Neural progenitor cell (in vitro differentiated cells): Measurements from ENCODE around the gene HOXD11. TPM values are rescaled to one million over a fixed set of nuclear protein-coding genes. Genes with fewer than 3 reads are reported as not detected.

Experiments
- DNase-seq: peaks from one replicate; pipeline ENCODE4 v3.0.0-alpha.2; 2016; ENCODE audit warnings: low spot score
- H2AFZ ChIP-seq: fragments of 200-600 bp; sonication (generic); replicated peaks from 2 replicates; pipeline ENCODE4 v1.6.1; 2016; ENCODE audit warnings: antibody characterized with exemption
- H3F3A ChIP-seq: fragments of 200-600 bp; sonication (generic); 2 replicates; pipeline ENCODE4 v1.6.1; 2016; ENCODE audit warnings: antibody characterized with exemption, low read depth
- H3K27ac ChIP-seq: fragments of 200-600 bp; sonication (generic); 2 replicates; pipeline ENCODE4 v1.5.1; 2016; ENCODE audit warnings: mild to moderate bottlenecking
- H3K27me3 ChIP-seq: fragments of 200-600 bp; sonication (generic); 2 replicates; pipeline ENCODE4 v1.6.1; 2016; ENCODE audit warnings: mild to moderate bottlenecking, moderate library complexity
- H3K36me3 ChIP-seq: fragments of 200-600 bp; sonication (generic); 2 replicates; pipeline ENCODE4 v1.5.1; 2016
- H3K4me1 ChIP-seq: fragments of 200-600 bp; sonication (generic); 2 replicates; pipeline ENCODE4 v1.6.1; 2016; ENCODE audit warnings: mixed run types
- H3K4me2 ChIP-seq: fragments of 200-600 bp; sonication (generic); 2 replicates; pipeline ENCODE4 v1.6.1; 2016
- H3K4me3 ChIP-seq: fragments of 200-600 bp; sonication (generic); 2 replicates; pipeline ENCODE4 v1.5.1; 2016
- H3K79me2 ChIP-seq: fragments of 200-600 bp; sonication (generic); 2 replicates; pipeline ENCODE4 v1.6.1; 2016; ENCODE audit warnings: low read depth
- H3K9ac ChIP-seq: fragments of 200-600 bp; sonication (generic); 2 replicates; pipeline ENCODE4 v1.6.1; 2016
- H3K9me3 ChIP-seq: fragments of 200-600 bp; sonication (generic); 2 replicates; pipeline ENCODE4 v1.5.1; 2016; ENCODE audit warnings: low read depth
- H4K20me1 ChIP-seq: fragments of 200-600 bp; sonication (generic); 2 replicates; pipeline ENCODE4 v1.6.1; 2016; ENCODE audit warnings: low read depth
- H3K27ac Mint-ChIP-seq: 3 replicates; pipeline ENCODE4 v1.8.0; 2021; ENCODE audit warnings: mixed read lengths
- H3K27me3 Mint-ChIP-seq: 2 replicates; pipeline ENCODE4 v1.8.0; 2022; ENCODE audit warnings: low read depth, mild to moderate bottlenecking, inconsistent platforms, moderate library complexity, mixed read lengths; ENCODE audit not compliant: insufficient read depth
- H3K36me3 Mint-ChIP-seq: 3 replicates; pipeline ENCODE4 v1.8.0; 2021; ENCODE audit warnings: mixed read lengths
- H3K4me1 Mint-ChIP-seq: 3 replicates; pipeline ENCODE4 v1.8.0; 2021; ENCODE audit warnings: mixed read lengths
- H3K4me3 Mint-ChIP-seq: 3 replicates; pipeline ENCODE4 v1.8.0; 2021; ENCODE audit warnings: mild to moderate bottlenecking, moderate library complexity, mixed read lengths
- H3K9me3 Mint-ChIP-seq: 3 replicates; pipeline ENCODE4 v1.8.0; 2020; ENCODE audit warnings: mixed read lengths
- EZH2 ChIP-seq: fragments of 200-600 bp; sonication (generic); IDR thresholded peaks from 2 replicates; pipeline ENCODE4 v1.6.1; 2017; ENCODE audit warnings: antibody characterized with exemption, mild to moderate bottlenecking, moderate library complexity
- EZH2phosphoT487 ChIP-seq: fragments of 200-600 bp; sonication (generic); IDR thresholded peaks from 2 replicates; pipeline ENCODE4 v1.6.1; 2017; ENCODE audit warnings: antibody characterized with exemption
- total RNA-seq: library from RNA; depleted of rRNA; stranded (reverse); fragments of >200 nt; gene quantifications from 2 replicates; pipeline ENCODE4 v1.2.3, GENCODE V29; 2015; ENCODE audit warnings: low replicate concordance
- TF ChIP-seq, protein P1 (sequence below): fragments of 200-600 bp; sonication (generic); IDR thresholded peaks from 2 replicates; pipeline ENCODE4 v1.5.1; 2017; ENCODE audit warnings: antibody characterized with exemption, mild to moderate bottlenecking

Gene HOXD11
- total RNA-seq, 1 donor from 2014 or later = not detected

DNA sequence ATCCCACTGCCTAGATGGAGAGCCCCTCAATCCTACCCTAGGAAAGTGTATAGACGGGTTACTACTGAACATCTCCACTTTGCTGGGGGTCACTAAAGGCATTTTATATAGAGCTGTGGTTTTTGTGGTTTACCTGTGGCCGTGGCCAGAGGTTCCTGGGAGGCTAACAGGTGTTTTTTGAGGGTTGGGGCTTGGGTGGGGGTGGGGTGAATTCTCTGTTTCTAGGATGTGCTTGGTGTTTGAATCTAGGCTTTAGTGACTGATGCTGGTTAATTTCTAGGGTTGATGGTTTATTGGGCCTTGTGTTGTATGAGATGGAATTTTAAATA lies 30.1 kb downstream of the HOXD11 start:
- H3K4me2 ChIP-seq = no peak overlapping the region
- Mint-ChIP-seq H3K27ac (no peak overlapping the region), H3K4me1 (peaks cover 4% of the 10 kb centered on the region), H3K9me3 (peaks cover 14% of the 10 kb centered on the region), H3K36me3 (no peaks in the 10 kb centered on the region), H3K27me3 (peaks cover 88% of the 10 kb centered on the region), H3K4me3 (peak overlapping the region; percentile 30)
- no peak for DNase-seq
- no peaks in the 10 kb centered on the region for H3K79me2 ChIP-seq
- TF ChIP-seq, protein P1, sequence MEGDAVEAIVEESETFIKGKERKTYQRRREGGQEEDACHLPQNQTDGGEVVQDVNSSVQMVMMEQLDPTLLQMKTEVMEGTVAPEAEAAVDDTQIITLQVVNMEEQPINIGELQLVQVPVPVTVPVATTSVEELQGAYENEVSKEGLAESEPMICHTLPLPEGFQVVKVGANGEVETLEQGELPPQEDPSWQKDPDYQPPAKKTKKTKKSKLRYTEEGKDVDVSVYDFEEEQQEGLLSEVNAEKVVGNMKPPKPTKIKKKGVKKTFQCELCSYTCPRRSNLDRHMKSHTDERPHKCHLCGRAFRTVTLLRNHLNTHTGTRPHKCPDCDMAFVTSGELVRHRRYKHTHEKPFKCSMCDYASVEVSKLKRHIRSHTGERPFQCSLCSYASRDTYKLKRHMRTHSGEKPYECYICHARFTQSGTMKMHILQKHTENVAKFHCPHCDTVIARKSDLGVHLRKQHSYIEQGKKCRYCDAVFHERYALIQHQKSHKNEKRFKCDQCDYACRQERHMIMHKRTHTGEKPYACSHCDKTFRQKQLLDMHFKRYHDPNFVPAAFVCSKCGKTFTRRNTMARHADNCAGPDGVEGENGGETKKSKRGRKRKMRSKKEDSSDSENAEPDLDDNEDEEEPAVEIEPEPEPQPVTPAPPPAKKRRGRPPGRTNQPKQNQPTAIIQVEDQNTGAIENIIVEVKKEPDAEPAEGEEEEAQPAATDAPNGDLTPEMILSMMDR = no peak
- TF ChIP-seq EZH2phosphoT487 (no peak), EZH2 (no peak)
- H3K4me1 ChIP-seq = no peaks in the 10 kb centered on the region
- no peak overlapping the region for H3K27ac ChIP-seq
- H4K20me1 ChIP-seq = peaks cover 62% of the 10 kb centered on the region
- no peaks in the 10 kb centered on the region for H3F3A ChIP-seq
- no peak overlapping the region for H2AFZ ChIP-seq
- no peaks in the 10 kb centered on the region for H3K9me3 ChIP-seq
- H3K36me3 ChIP-seq = no peaks in the 10 kb centered on the region
- no peak overlapping the region for H3K4me3 ChIP-seq
- H3K27me3 ChIP-seq = peaks cover 100% of the 10 kb centered on the region
- H3K9ac ChIP-seq = no peak overlapping the region

DNA sequence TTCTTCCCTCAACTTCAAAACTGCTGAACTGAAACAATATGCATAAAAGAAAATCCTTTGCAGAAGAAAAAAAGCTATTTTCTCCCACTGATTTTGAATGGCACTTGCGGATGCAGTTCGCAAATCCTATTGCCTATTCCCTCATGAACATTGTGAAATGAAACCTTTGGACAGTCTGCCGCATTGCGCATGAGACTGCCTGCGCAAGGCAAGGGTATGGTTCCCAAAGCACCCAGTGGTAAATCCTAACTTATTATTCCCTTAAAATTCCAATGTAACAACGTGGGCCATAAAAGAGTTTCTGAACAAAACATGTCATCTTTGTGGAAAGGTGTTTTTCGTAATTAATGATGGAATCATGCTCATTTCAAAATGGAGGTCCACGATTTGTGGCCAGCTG lies 30.8 kb downstream of the HOXD11 start:
- TF ChIP-seq EZH2 (no peak), EZH2phosphoT487 (no peak)
- TF ChIP-seq, protein P1 = no peak
- Histone ChIP-seq H3K4me2 (no peak overlapping the region), H3K9me3 (no peaks in the 10 kb centered on the region), H3K4me1 (no peaks in the 10 kb centered on the region), H3K27me3 (peaks cover 100% of the 10 kb centered on the region), H3K9ac (no peak overlapping the region), H3K79me2 (no peaks in the 10 kb centered on the region), H3K36me3 (no peaks in the 10 kb centered on the region), H4K20me1 (peaks cover 55% of the 10 kb centered on the region), H3K27ac (no peak overlapping the region), H3F3A (no peaks in the 10 kb centered on the region), H3K4me3 (no peak overlapping the region), H2AFZ (no peak overlapping the region)
- no peak for DNase-seq
- Mint-ChIP-seq H3K27me3 (peaks cover 83% of the 10 kb centered on the region), H3K4me3 (no peak overlapping the region), H3K9me3 (peaks cover 12% of the 10 kb centered on the region), H3K36me3 (no peaks in the 10 kb centered on the region), H3K4me1 (peaks cover 4% of the 10 kb centered on the region), H3K27ac (no peak overlapping the region)

DNA sequence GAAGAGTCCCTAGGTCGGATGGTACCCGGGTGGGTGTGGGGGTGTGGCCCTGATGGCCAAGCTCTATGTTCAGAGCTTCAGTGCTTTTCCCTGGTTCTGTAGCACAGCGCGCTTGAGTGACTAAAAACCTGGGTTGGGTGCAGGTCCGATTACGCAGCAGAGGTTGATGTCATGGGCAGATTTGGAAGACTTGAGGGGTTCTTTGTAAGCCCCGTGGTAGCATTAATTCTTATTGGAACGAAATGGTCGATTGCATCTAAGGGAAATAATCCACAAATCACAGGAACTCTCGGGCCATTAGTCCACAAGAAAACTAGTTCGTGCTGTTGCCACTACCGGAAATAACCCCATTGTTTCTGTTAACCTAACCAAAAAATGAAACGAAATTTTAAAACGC lies 31.4 kb downstream of the HOXD11 start:
- Histone ChIP-seq H4K20me1 (peaks cover 49% of the 10 kb centered on the region), H3K4me2 (no peak overlapping the region), H3K27ac (no peak overlapping the region), H3K36me3 (no peaks in the 10 kb centered on the region), H3K4me1 (no peaks in the 10 kb centered on the region), H3K9me3 (no peaks in the 10 kb centered on the region), H3F3A (no peaks in the 10 kb centered on the region), H3K4me3 (no peak overlapping the region), H3K79me2 (no peaks in the 10 kb centered on the region), H3K9ac (no peak overlapping the region), H2AFZ (no peak overlapping the region), H3K27me3 (peaks cover 100% of the 10 kb centered on the region)
- Mint-ChIP-seq H3K27ac (no peak overlapping the region), H3K36me3 (no peaks in the 10 kb centered on the region), H3K4me3 (no peak overlapping the region), H3K4me1 (peaks cover 4% of the 10 kb centered on the region), H3K27me3 (peaks cover 80% of the 10 kb centered on the region), H3K9me3 (peaks cover 12% of the 10 kb centered on the region)
- DNase-seq = no peak
- TF ChIP-seq, protein P1 = no peak
- TF ChIP-seq EZH2 = peak; percentile 51
